Aorta (tissue), 5 donors: ENCODE results near the gene DHRS4L2. TPM values are rescaled to one million over a fixed set of nuclear protein-coding genes. Genes with fewer than 3 reads are reported as not detected.
"Not testable (repeated sequence)": the region's sequence is repeated elsewhere in the genome, so short reads cannot be mapped to it uniquely, and the experiment has no call there.

Experiments
- ATAC-seq: fragments of 200-7000 bp; cut with Tn5 transposase; one replicate; pipeline ENCODE4 v1.9.1; 2022; ENCODE audit warnings: moderate library complexity; ENCODE audit not compliant: low FRiP score
- DNase-seq, 2 donors: peaks; one replicate each; pipeline ENCODE4 v3.0.0-alpha.2; 2020
- H3K27ac ChIP-seq, 2 donors: one replicate each; pipeline ENCODE4 v1.5.1; 2013; ENCODE audit warnings: low read length in 2 of 2, mild to moderate bottlenecking in 2 of 2, moderate library complexity in 2 of 2, control low read depth in 1 of 2, inconsistent platforms in 1 of 2, low read depth in 1 of 2
- H3K27me3 ChIP-seq, 2 donors: one replicate each; pipeline ENCODE4 v1.6.1; 2013; ENCODE audit warnings: control low read depth in 1 of 2, low read length in 1 of 2, mild to moderate bottlenecking in 1 of 2, moderate library complexity in 1 of 2; ENCODE audit not compliant: insufficient read depth in 2 of 2, control insufficient read depth in 1 of 2
- H3K36me3 ChIP-seq, 2 donors: one replicate each; pipeline ENCODE4 v1.6.1; 2013; ENCODE audit warnings: control low read depth in 1 of 2, low read length in 1 of 2, mild to moderate bottlenecking in 1 of 2; ENCODE audit not compliant: insufficient read depth in 2 of 2, control insufficient read depth in 1 of 2
- H3K4me1 ChIP-seq, 2 donors: one replicate each; pipeline ENCODE4 v1.6.1; 2013; ENCODE audit warnings: low read length in 2 of 2, control low read depth in 1 of 2, mild to moderate bottlenecking in 1 of 2, moderate library complexity in 1 of 2; ENCODE audit not compliant: insufficient read depth in 2 of 2, control insufficient read depth in 1 of 2
- H3K4me3 ChIP-seq, 2 donors: one replicate each; pipeline ENCODE4 v1.5.1; 2013; ENCODE audit warnings: low read length in 2 of 2, control low read depth in 1 of 2, mild to moderate bottlenecking in 1 of 2
- H3K9me3 ChIP-seq: one replicate; pipeline ENCODE4 v1.6.1; 2013; ENCODE audit warnings: mild to moderate bottlenecking, low read length; ENCODE audit not compliant: control insufficient read depth
- WGBS, 2 donors: extraction: QIAGEN DNeasy Blood & Tissue Kit; methylation state at CpG; one replicate each; pipeline ENCODE4 v1.1.7; 2013; 5-methylcytosine and 5-hydroxymethylcytosine counted together
- intact Hi-C, 2 donors: fragments of 100-400 bp; cut with DNase I; formaldehyde crosslinking; loops; one replicate each; pipeline versions ENCODE4 v1.14.2 to v1.15.0; 2022
- long read RNA-seq, 2 donors: library from polyadenylated mRNA; unstranded; transcript quantifications; one replicate each; pipeline ENCODE4 v2.0.0, GENCODE V29; 2020 to 2021
- polyA plus RNA-seq, 2 donors: library from polyadenylated mRNA; stranded (reverse); fragments of 200-250 nt; gene quantifications; one replicate each; pipeline ENCODE4 v1.2.3, GENCODE V29; 2013
- total RNA-seq, 2 donors: library from RNA; stranded (reverse); fragmentation: NEBNext Ultra II Directional; extraction: Animal tissue kit (Norgen Biotek cat#: 25700); gene quantifications; one replicate each; pipeline ENCODE4 v1.2.1, GENCODE V29; 2021
- donor health status: healthy with polysubstance abuse.
- donor health status: Bipolar disorder and iron deficiency.
- donor health status: DM: no; HTN: no; CAD: no.
- donor health status: DM: no; HTN: no; CAD: no.
- donor health status: DM: yes; HTN: yes; CAD: no.

DHRS4L2 gene
- total RNA-seq (10 to 100 TPM; 15.1 to 17.5 TPM), polyA plus RNA-seq (10 to 100 TPM; 22.2 to 44.3 TPM)
- long read RNA-seq, donor 1, partial matches to known transcripts = 0 of 18 reads
- long read RNA-seq, donor 1, other reads (novel, unspliced or antisense) = 11 of 18 reads
- long read RNA-seq, donor 2, partial matches to known transcripts = 0 of 5 reads
- long read RNA-seq, donor 2, other reads (novel, unspliced or antisense) = 1 of 5 reads

GRCh38 chr14:23988607-23989363 is at the start of gene DHRS4L2:
Gene DHRS4L2 (plus strand): TSS chr14:23988929. CDS start chr14:23988948, 19 bp downstream.
- H3K9me3 ChIP-seq, H3K27me3 ChIP-seq, H3K36me3 ChIP-seq, H3K4me1 ChIP-seq, intact Hi-C loops, H3K4me3 ChIP-seq: not testable (repeated sequence)
- peak within 1 kb of the TSS in 1 of 2 donors; percentile 34 for H3K27ac ChIP-seq
- peak; percentile 94 for DNase-seq
- 4 to 7% methylated on average over 40 of the region's 40 CpGs for WGBS, 2 donors
- peak; percentile 93 for ATAC-seq

- no peak overlapping the region for H3K27ac ChIP-seq
- no peak for DNase-seq
- 81 to 84% methylated on average over 3 of the region's 3 CpGs for WGBS, 2 donors
- no peaks in the 10 kb centered on the region for H3K4me1 ChIP-seq
- no peak overlapping the region for H3K4me3 ChIP-seq
- peaks cover 4 to 5% of the 10 kb centered on the region in 2 donors for H3K36me3 ChIP-seq
- no peak for ATAC-seq
- intact Hi-C loops = no loop called here
- no peaks in the 10 kb centered on the region for H3K9me3 ChIP-seq
- H3K27me3 ChIP-seq = no peaks in the 10 kb centered on the region
These were observed 49.0 kb upstream of the DHRS4L2 start for GRCh38 chr14:23939607-23940326.

- no peak for DNase-seq
- no peak for ATAC-seq
- WGBS, 2 donors = 74 to 96% methylated on average over 3 of the region's 3 CpGs
- Histone ChIP-seq H3K36me3 (peaks cover 4 to 5% of the 10 kb centered on the region in 2 donors), H3K9me3 (no peaks in the 10 kb centered on the region), H3K4me3 (no peak overlapping the region), H3K27me3 (no peaks in the 10 kb centered on the region), H3K27ac (no peak overlapping the region), H3K4me1 (no peaks in the 10 kb centered on the region)
- intact Hi-C loops = no loop called here
These were observed 47.5 kb upstream of the DHRS4L2 start for GRCh38 chr14:23941230-23941629.

- peaks cover 4 to 5% of the 10 kb centered on the region in 2 donors for H3K36me3 ChIP-seq
- H3K27me3 ChIP-seq = no peaks in the 10 kb centered on the region
- intact Hi-C loops = no loop called here
- H3K9me3 ChIP-seq = no peaks in the 10 kb centered on the region
- no peak overlapping the region for H3K27ac ChIP-seq
- ATAC-seq = no peak
- no peak overlapping the region for H3K4me3 ChIP-seq
- H3K4me1 ChIP-seq = no peaks in the 10 kb centered on the region
- no peak for DNase-seq
These were observed 47.1 kb upstream of the DHRS4L2 start for GRCh38 chr14:23941669-23942068.

- Histone ChIP-seq H3K4me1 (no peaks in the 10 kb centered on the region), H3K4me3 (no peak overlapping the region), H3K9me3 (no peaks in the 10 kb centered on the region), H3K36me3 (peaks cover 4 to 5% of the 10 kb centered on the region in 2 donors), H3K27ac (no peak overlapping the region), H3K27me3 (no peaks in the 10 kb centered on the region)
- ATAC-seq (no peak), DNase-seq (no peak)
- intact Hi-C loops = no loop called here
- 89 to 96% methylated on average over 7 of the region's 7 CpGs for WGBS, 2 donors
These were observed 46.1 kb upstream of the DHRS4L2 start for GRCh38 chr14:23942587-23942986.

GRCh38 chr14:23949069-23949468 is 39.7 kb upstream of the DHRS4L2 start:
- intact Hi-C loops = not testable (repeated sequence)

GRCh38 chr14:23950411-23951135 is 38.2 kb upstream of the DHRS4L2 start:
- H3K36me3 ChIP-seq = no peaks in the 10 kb centered on the region
- H3K9me3 ChIP-seq = peaks cover 1% of the 10 kb centered on the region
- no peaks in the 10 kb centered on the region for H3K4me1 ChIP-seq
- 94 to 97% methylated on average over 6 of the region's 6 CpGs for WGBS, 2 donors
- H3K4me3 ChIP-seq = no peak overlapping the region
- H3K27ac ChIP-seq = no peak overlapping the region
- intact Hi-C loops = loop anchor here in 1 of 2 donors (5.0 to 10.0 kb wide), 2 partner anchors 56 to 223 kb away; no protein-coding TSS in a partner anchor
- DNase-seq (no peak), ATAC-seq (no peak)
- H3K27me3 ChIP-seq = no peaks in the 10 kb centered on the region

More at GRCh38 chr14:23949069-23949468, 39.7 kb upstream of the DHRS4L2 start:
- DNase-seq, H3K27me3 ChIP-seq, H3K27ac ChIP-seq, ATAC-seq, H3K4me3 ChIP-seq, H3K36me3 ChIP-seq, H3K4me1 ChIP-seq, H3K9me3 ChIP-seq: not testable (repeated sequence)
- 73 to 98% methylated on average over 2 of the region's 2 CpGs for WGBS, 2 donors

GRCh38 chr14:23951136-23951466 is 37.6 kb upstream of the DHRS4L2 start:
- WGBS, 2 donors = 88 to 94% methylated on average over 3 of the region's 3 CpGs
- intact Hi-C loops = loop anchor here in 1 of 2 donors (5.0 to 10.0 kb wide), 2 partner anchors 56 to 224 kb away; no protein-coding TSS in a partner anchor
- ATAC-seq = not testable (repeated sequence)

More at GRCh38 chr14:23951136-23951466, 37.6 kb upstream of the DHRS4L2 start:
- H3K36me3 ChIP-seq, H3K9me3 ChIP-seq, DNase-seq, H3K4me1 ChIP-seq, H3K4me3 ChIP-seq, H3K27ac ChIP-seq, H3K27me3 ChIP-seq: not testable (repeated sequence)
